KMS-11 (cell line): ENCODE results near the gene ZNF431.

Source experiments
- H2AFZ ChIP-seq: fragments of 200-600 bp; sonication (generic); 2 replicates; pipeline ENCODE4 v1.6.1; 2016; ENCODE audit warnings: antibody characterized with exemption, mixed run types, low read depth
- H3K27ac ChIP-seq: fragments of 200-600 bp; sonication (generic); 2 replicates; pipeline ENCODE4 v1.6.1; 2016; ENCODE audit warnings: mild to moderate bottlenecking, mixed run types
- H3K27me3 ChIP-seq: fragments of 200-600 bp; sonication (generic); 2 replicates; pipeline ENCODE4 v1.6.1; 2017; ENCODE audit warnings: mild to moderate bottlenecking, low read depth, mixed run types, moderate library complexity; ENCODE audit not compliant: insufficient read depth
- H3K36me3 ChIP-seq: fragments of 200-600 bp; sonication (generic); 2 replicates; pipeline ENCODE4 v1.6.1; 2017; ENCODE audit warnings: mild to moderate bottlenecking, mixed run types; ENCODE audit not compliant: insufficient read depth
- H3K4me1 ChIP-seq: fragments of 200-600 bp; sonication (generic); 2 replicates; pipeline ENCODE4 v1.6.1; 2016; ENCODE audit warnings: mild to moderate bottlenecking, low read depth, mixed run types; ENCODE audit not compliant: poor library complexity, severe bottlenecking
- H3K4me2 ChIP-seq: fragments of 200-600 bp; sonication (generic); 2 replicates; pipeline ENCODE4 v1.7.0; 2016; ENCODE audit warnings: mild to moderate bottlenecking, mixed run types
- H3K4me3 ChIP-seq: fragments of 200-600 bp; sonication (generic); IDR thresholded peaks from 2 replicates; pipeline ENCODE4 v1.6.1; 2017; ENCODE audit warnings: low read depth, low read length, mixed read lengths; ENCODE audit not compliant: insufficient read depth
- H3K79me2 ChIP-seq: fragments of 200-600 bp; sonication (generic); 2 replicates; pipeline ENCODE4 v1.6.1; 2016; ENCODE audit warnings: low read depth, mixed run types; ENCODE audit not compliant: insufficient read depth
- H3K9ac ChIP-seq: fragments of 200-600 bp; sonication (generic); 2 replicates; pipeline ENCODE4 v1.6.1; 2016; ENCODE audit warnings: mild to moderate bottlenecking, mixed run types
- H4K20me1 ChIP-seq: fragments of 200-600 bp; sonication (generic); 2 replicates; pipeline ENCODE4 v1.6.1; 2016; ENCODE audit warnings: mild to moderate bottlenecking, mixed run types; ENCODE audit not compliant: insufficient read depth
- TF ChIP-seq, protein P1 (sequence below): fragments of 200-600 bp; sonication (generic); conservative IDR thresholded peaks from 2 replicates; pipeline ENCODE4 v1.6.1; 2017; ENCODE audit warnings: low read depth, mild to moderate bottlenecking, antibody characterized with exemption, low read length, moderate library complexity, mixed read lengths

The ZNF431 gene

DNA sequence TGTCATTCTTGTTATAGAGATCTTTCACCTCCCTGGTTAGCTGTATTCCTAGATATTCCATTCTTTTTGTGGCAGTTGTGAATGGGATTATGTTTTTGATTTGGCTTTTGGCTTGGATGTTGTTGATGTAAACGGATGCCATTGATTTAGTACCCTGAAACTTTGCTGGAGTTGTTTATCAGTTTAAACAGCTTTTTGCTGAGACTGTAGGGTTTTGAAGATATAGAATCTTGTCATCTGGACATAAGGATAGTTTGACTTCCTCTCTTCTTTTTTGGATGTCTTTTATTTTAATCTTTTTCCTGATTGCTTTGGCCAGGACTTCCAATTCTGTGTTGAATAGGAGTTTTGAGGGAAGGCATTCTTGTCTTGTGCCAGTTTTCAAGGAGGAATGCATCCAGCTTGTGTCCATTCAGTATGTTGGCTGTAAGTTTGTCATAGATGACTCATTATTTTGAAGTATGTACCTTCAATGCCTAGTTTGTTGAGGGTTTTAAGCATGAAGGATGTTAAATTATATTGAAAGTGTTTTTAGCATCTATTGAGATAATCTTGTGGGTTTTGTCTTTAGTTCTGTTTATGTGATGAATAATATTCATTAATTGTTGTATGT is 16.8 kb downstream of the ZNF431 start:
- H3K79me2 ChIP-seq: no peaks in the 10 kb centered on the region
- no peak overlapping the region for H3K4me3 ChIP-seq
- H3K27ac ChIP-seq: no peak overlapping the region
- no peak overlapping the region for H3K9ac ChIP-seq
- TF ChIP-seq, protein P1, sequence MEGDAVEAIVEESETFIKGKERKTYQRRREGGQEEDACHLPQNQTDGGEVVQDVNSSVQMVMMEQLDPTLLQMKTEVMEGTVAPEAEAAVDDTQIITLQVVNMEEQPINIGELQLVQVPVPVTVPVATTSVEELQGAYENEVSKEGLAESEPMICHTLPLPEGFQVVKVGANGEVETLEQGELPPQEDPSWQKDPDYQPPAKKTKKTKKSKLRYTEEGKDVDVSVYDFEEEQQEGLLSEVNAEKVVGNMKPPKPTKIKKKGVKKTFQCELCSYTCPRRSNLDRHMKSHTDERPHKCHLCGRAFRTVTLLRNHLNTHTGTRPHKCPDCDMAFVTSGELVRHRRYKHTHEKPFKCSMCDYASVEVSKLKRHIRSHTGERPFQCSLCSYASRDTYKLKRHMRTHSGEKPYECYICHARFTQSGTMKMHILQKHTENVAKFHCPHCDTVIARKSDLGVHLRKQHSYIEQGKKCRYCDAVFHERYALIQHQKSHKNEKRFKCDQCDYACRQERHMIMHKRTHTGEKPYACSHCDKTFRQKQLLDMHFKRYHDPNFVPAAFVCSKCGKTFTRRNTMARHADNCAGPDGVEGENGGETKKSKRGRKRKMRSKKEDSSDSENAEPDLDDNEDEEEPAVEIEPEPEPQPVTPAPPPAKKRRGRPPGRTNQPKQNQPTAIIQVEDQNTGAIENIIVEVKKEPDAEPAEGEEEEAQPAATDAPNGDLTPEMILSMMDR: no peak
- no peaks in the 10 kb centered on the region for H3K27me3 ChIP-seq
- H4K20me1 ChIP-seq: no peaks in the 10 kb centered on the region
- H2AFZ ChIP-seq: no peak overlapping the region
- no peaks in the 10 kb centered on the region for H3K36me3 ChIP-seq
- no peak overlapping the region for H3K4me2 ChIP-seq
- no peaks in the 10 kb centered on the region for H3K4me1 ChIP-seq

DNA sequence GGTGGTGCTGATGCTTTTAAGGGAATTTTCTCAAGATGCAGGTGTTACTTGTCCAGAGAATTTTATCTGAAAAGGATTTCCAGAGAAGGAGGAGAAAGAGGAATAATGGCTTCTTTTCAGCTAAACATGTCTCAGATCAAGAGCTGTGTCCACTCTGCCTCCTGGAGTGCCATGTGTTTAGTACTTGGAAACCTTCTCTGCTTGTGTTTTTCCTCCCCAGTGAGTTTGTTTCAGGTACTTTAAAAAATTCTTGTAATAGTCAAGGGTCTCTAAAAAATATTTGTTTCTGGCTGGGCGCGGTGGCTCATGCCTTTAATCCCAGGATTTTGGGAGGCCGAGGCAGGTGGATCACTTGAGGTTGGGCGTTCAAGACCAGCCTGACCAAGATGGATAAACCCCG is 22.7 kb downstream of the ZNF431 start:
- H4K20me1 ChIP-seq: no peaks in the 10 kb centered on the region
- H3K4me2 ChIP-seq: no peak overlapping the region
- TF ChIP-seq, protein P1: no peak
- H3K4me1 ChIP-seq: no peaks in the 10 kb centered on the region
- no peaks in the 10 kb centered on the region for H3K79me2 ChIP-seq
- H3K4me3 ChIP-seq: no peak overlapping the region
- H3K27ac ChIP-seq: no peak overlapping the region
- no peak overlapping the region for H2AFZ ChIP-seq
- no peaks in the 10 kb centered on the region for H3K36me3 ChIP-seq
- no peak overlapping the region for H3K9ac ChIP-seq
- no peaks in the 10 kb centered on the region for H3K27me3 ChIP-seq

DNA sequence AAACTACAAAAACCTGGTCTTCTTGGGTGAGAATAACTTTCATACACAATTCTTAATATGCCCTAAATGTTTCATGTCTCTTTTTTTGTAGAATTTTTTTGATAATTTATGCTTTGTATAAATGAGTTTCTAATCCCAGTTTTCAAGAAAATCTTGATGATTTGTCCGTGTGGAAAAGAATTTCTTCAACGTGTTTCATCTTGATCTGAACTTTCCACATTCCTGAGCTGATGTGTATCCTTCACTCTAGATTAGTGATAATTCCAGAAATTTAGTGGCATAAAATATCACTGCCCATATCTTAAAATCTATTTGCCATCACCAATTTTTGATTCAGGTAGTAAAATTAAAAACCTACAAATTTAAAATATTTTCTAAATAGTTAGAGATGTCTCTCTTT is 24.6 kb downstream of the ZNF431 start:
- no peaks in the 10 kb centered on the region for H4K20me1 ChIP-seq
- no peak overlapping the region for H2AFZ ChIP-seq
- no peaks in the 10 kb centered on the region for H3K27me3 ChIP-seq
- no peaks in the 10 kb centered on the region for H3K36me3 ChIP-seq
- no peak overlapping the region for H3K4me2 ChIP-seq
- no peaks in the 10 kb centered on the region for H3K4me1 ChIP-seq
- no peaks in the 10 kb centered on the region for H3K79me2 ChIP-seq
- no peak overlapping the region for H3K4me3 ChIP-seq
- H3K9ac ChIP-seq: no peak overlapping the region
- H3K27ac ChIP-seq: no peak overlapping the region
- TF ChIP-seq, protein P1: no peak

DNA sequence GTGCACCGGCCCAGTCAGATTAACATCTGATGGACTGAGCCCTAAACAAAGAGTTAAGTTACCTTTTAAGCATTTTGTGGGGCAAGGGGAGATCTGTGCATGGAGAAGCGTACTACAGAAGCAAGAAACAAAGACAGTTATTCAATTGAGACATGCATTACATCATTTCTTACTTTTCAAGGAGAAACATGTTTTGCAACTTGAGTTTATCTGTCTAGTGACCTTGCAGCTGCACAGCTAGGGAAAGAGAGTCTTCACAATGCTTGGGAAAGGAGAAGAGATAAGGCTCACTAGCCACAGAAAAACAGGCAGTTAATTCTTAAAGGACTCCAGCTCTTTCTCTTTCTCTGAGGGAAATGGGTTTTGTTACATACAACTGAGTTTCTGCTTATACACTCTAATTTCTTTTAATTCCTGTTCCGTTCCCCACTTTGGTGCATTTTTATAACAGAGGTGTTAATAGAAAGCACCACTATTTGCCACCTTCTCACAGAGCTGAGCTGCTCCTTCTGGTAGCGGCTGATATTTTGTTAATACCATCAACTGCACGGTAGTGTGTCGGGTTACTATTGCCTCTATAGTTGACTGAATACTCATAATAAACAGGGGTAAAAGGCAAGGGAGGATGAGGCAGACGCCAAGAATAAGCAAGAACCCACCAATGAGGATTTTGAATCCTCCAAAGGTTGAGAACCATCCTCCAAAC is 55.9 kb downstream of the ZNF431 start:
- TF ChIP-seq, protein P1: no peak

More for the DNA sequence above, 55.9 kb downstream of the ZNF431 start:
- H3K9ac ChIP-seq: no peak overlapping the region
- no peak overlapping the region for H3K4me2 ChIP-seq
- H3K4me1 ChIP-seq: no peaks in the 10 kb centered on the region
- H3K27ac ChIP-seq: no peak overlapping the region
- H4K20me1 ChIP-seq: no peaks in the 10 kb centered on the region
- no peak overlapping the region for H3K4me3 ChIP-seq
- H3K36me3 ChIP-seq: no peaks in the 10 kb centered on the region
- no peak overlapping the region for H2AFZ ChIP-seq
- H3K79me2 ChIP-seq: no peaks in the 10 kb centered on the region
- H3K27me3 ChIP-seq: no peaks in the 10 kb centered on the region
